HG03565 (cell line): Measurements from ENCODE around the gene KLC1.

Experiments
- ATAC-seq: cut with Tn5 transposase; IDR thresholded peaks from one replicate; pipeline ENCODE4 v1.9.1; 2021; ENCODE audit warnings: mild to moderate bottlenecking, moderate library complexity; ENCODE audit not compliant: unreplicated experiment

Gene KLC1

DNA sequence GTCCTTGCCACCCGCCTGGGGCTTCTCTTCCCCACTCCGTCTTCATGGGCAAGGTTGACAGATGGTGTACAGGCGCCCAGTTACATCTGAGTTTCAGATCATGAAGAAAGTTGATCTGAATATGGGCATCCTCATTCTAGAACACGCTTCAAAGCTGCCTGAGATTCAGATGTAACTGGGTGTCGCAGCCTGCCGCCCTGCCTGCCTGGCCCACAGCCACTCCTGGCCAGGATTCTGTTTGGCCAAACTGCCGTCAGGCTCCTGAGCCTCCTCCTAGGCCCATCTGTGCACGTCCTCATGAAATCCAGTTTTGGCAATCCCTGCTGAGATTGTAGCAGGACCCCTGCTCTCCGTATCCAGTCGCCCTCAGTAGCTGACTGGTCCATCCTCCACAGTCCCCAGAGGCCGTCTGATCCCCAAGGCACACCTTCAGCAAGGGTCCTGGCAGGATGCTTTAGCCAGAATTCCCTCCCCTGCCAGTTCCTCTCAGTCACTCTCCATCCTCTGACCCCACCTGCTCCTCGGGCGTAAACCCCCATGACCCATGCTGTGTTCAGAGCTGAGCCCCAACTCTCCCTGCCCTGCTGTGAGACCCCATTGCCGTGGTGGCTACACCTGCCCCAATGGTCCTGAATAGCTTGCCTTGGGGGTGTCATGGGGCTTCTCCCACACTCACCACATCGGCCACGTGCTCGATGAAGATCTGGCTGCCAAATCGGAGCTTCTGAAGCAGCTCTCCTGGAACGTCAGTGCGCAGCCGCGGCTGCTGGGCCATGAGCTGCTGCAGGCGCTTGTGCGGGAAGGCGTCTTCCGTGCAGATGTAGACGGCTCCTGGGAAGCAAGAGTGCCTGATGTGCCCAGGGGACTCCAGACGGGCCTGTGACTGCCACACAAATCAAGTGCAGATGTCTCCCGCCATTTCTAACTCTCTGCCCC is 73.8 kb downstream of the KLC1 start:
- no peak for ATAC-seq

DNA sequence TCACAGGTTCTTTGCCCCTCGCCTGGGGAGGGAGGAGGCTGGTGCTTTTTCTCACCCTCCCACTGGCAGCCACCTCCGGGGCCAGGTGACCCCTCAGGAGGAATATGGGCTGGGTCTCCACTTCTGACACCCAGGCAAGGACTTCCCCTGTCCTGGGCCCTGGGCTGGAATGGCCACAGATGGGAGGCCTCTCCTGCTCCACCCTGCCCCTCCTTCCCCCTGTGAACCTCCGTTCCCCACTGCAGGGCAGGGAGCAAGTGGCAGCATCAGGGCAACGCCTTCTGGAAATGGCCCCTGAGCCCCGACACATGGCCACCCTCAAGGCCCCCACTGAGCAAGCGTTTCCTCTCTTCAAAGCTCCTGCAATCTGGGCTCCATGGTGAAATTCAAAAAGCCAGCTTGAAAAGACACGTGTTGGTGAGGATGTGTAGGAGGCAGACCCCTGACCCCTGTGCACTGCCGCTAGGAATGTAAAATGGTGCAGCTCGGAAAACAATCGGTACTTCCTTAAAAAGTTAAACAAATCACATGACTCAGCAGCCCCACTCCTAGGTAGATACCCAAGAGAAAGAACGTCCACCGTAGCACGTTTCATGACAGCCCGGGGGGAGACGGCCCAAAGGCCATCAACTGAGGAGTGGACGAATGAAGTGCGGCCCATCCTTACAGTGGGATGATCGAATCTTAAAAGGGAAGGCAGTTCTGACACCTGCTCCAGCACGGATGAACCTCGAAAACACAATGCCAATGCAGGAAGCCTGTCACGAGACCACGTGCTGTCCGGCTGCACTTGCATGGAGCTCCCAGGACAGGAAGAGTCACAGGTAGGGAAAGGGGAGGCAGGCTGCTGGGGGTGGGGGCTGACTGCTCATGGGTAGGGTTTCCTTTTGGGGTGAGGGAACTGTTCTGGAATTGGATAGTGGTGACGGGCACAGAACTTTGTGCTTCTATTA is 74.7 kb downstream of the KLC1 start:
- ATAC-seq: no peak

- no peak for ATAC-seq
These were observed 75.7 kb downstream of the KLC1 start for GRCh38 chr14:103704708-103705107.

DNA sequence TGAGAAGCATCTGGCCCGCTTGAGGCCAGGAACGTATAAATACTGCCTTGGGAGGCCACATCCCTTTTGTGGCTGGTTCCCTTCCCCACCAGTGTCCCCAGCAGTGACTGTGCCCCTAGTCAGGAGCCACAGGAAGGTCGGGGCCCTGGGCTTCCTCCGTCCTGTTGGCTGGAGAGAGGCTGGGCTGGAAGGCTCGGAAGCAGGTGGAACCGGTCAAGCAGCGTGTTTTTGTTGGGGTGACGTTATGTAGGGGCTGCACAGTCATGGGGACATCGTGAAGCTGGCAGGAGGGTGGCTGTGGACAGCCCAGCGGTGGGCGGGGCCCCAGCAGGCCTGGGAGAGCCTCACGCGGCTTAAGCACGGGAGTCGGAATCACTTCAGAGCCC is 76.1 kb downstream of the KLC1 start:
- ATAC-seq: no peak

- ATAC-seq: no peak
These were observed 76.7 kb downstream of the KLC1 start for GRCh38 chr14:103705504-103706284.

DNA sequence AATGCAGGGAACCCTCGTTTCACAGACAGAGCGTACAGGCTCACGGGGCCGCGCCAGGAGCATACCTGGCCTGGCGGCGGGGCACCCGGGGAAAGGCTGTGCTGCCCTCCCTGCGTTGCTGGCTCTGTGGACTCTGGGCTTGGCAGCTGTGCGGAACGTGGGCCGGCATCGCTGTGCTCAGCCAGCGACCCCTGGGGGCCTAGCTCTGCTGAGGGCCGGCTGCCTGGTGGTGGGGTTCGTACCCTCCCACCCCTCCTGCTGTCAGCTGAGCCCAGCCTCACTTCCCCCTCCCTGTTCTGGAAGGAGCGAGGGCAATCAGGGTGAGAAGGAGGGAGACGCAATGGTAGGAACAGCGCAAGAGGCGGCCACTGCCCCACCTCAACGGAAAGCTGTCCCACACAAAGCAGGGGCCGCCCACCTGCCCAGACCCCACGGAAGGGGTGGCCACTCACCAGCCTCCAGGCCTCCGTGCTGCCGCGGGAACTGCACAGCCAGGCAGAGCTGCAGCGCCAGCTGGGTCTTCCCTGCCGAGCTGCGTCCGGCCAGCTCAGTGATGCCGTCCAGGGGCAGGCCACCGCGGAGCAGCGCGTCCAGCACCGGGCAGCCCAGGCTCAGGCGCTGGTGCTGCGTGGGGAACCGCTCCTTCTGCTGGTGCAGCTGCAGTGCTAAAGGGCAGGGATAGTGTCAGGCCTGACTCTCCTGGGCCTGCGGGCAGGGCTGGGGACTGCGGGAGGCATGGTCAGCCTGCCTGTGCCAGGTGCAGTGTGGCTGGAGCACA is 77.7 kb downstream of the KLC1 start:
- ATAC-seq: no peak

- ATAC-seq: no peak
These were observed 78.6 kb downstream of the KLC1 start for GRCh38 chr14:103707329-103708263.

GRCh38 chr14:103708750-103709187 is 79.8 kb downstream of the KLC1 start:
- no peak for ATAC-seq

GRCh38 chr14:103709814-103710213 is 80.8 kb downstream of the KLC1 start:
- no peak for ATAC-seq

GRCh38 chr14:103710771-103711377 is 81.9 kb downstream of the KLC1 start:
- ATAC-seq: no peak

DNA sequence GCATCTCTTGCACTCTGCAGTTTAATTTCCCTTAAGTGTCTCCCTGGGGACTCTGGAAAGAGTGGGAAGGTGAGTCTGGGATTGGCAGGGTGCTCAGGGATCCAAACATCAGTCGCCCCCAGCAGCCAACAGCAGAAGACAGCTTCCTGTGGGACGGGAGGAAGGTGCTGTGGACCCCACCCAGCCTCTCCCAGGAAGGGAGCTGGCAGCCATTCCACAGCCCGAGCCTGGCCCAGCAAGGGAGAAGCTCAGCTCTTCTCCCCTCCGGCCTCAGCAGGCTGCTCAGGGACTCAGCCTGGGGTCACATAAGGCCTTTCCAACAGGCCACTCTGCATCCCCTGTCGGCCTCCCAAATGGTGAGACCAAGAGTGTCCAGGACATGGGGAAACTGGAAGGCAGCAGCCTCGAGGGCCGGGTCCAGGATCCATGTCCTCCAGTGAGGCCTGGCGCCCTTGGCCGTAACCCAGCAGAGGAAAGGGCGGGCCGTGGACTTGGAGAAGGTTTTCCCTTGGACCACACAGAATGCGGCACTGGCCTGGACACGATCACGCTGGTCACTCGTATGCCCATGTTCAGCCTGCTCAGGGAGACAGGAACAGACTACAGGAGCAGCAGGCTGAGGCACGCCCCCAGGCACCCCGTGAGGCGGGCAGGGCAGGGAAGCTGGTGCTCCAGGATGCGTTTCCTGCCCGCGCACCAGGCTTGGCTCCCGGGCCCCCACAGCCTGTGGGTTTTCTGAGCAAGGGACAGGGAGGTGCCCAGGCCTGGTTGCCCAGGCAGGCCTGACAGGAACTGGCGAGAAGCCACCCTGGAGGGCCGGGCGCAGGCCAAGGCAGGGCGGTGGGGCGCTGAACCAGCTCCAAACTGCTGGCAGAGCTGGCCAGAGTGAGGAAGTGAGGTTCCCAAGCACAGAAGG is 82.8 kb downstream of the KLC1 start:
- no peak for ATAC-seq

- no peak for ATAC-seq
These were observed 83.7 kb downstream of the KLC1 start for GRCh38 chr14:103712633-103713247.

GRCh38 chr14:103713304-103714062 is 84.5 kb downstream of the KLC1 start:
- ATAC-seq: no peak

DNA sequence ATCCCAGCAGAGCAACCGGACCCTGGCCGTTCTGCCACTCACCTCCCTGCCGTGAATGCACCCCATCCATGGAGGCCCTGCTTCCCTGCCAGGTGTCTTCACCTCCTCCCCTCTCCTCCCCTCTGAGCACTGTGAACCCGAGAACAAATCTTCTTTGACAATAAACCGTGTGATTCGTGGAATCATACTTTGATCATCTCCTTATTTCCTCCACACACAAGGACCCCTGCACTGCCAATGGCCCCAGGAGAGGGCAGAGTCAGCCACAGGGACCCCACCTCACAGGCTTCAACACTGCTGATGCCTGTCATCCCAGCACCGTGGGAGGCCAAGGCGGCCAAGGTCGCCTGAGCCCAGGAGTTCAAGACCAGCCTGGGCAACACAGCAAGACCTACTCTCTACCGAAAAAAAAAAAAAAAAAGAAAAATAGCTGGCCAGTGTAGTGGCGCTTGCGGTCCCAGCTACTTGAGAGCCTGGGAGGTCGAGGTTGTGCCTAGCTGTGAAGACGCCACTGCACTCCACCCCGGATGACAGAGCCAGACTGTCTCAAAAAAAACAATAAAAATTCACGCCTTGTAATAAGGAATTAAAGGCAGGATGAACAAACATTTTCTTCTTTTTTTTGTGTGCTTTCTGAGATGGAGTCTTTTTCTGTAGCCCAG is 85.2 kb downstream of the KLC1 start:
- ATAC-seq: no peak

- peak; percentile 92 for ATAC-seq
These were observed 86.3 kb downstream of the KLC1 start, which contains the start of the genes XRCC3 and ZFYVE21 for GRCh38 chr14:103715052-103716000. XRCC3 (minus strand) TSS chr14:103715451; CDS start chr14:103711087, 4,364 bp downstream. ZFYVE21 (plus strand) TSS chr14:103715810; CDS start chr14:103715842, 32 bp downstream.
